DOHH2 (cell line): ENCODE data around the gene SLC22A6.

Source experiments
- H3F3A ChIP-seq: fragments of 200-600 bp; sonication (generic), shearing (Covaris generic); 2 replicates; pipeline ENCODE4 v1.6.0; 2016; ENCODE audit warnings: antibody characterized with exemption, mild to moderate bottlenecking; ENCODE audit not compliant: control insufficient read depth, insufficient read depth
- H3K27ac ChIP-seq: fragments of 200-600 bp; sonication (generic); 2 replicates; pipeline ENCODE4 v1.5.1; 2014; ENCODE audit warnings: low read depth, mild to moderate bottlenecking, low read length, moderate library complexity
- H3K27me3 ChIP-seq: fragments of 200-600 bp; sonication (generic); 2 replicates; pipeline ENCODE4 v1.6.1; 2014; ENCODE audit warnings: mild to moderate bottlenecking, low read length, mixed read lengths; ENCODE audit not compliant: control insufficient read depth
- H3K36me3 ChIP-seq: fragments of 200-600 bp; sonication (generic); 2 replicates; pipeline ENCODE4 v1.6.1; 2014; ENCODE audit warnings: mild to moderate bottlenecking, low read length, moderate library complexity, mixed read lengths; ENCODE audit not compliant: control insufficient read depth
- H3K4me1 ChIP-seq: fragments of 200-600 bp; sonication (generic); 2 replicates; pipeline ENCODE4 v1.6.1; 2014; ENCODE audit warnings: mild to moderate bottlenecking, low read length, mixed read lengths; ENCODE audit not compliant: control insufficient read depth
- H3K4me2 ChIP-seq: fragments of 200-600 bp; sonication (generic); 2 replicates; pipeline ENCODE4 v1.6.0; 2014; ENCODE audit warnings: mild to moderate bottlenecking, low read length, moderate library complexity
- H3K4me3 ChIP-seq: fragments of 200-600 bp; sonication (generic); 2 replicates; pipeline ENCODE4 v1.5.1; 2014; ENCODE audit warnings: mild to moderate bottlenecking, low read length, mixed read lengths
- H3K79me2 ChIP-seq: fragments of 200-600 bp; sonication (generic); 2 replicates; pipeline ENCODE4 v1.6.1; 2014; ENCODE audit warnings: mild to moderate bottlenecking, low read length, mixed read lengths; ENCODE audit not compliant: control insufficient read depth
- H3K9me2 ChIP-seq: fragments of 200-600 bp; sonication (generic); replicated peaks from 2 replicates; pipeline ENCODE4 v1.6.1; 2014; ENCODE audit warnings: mild to moderate bottlenecking, low read length, mixed read lengths; ENCODE audit not compliant: control insufficient read depth
- H3K9me3 ChIP-seq: fragments of 200-600 bp; sonication (generic); 2 replicates; pipeline ENCODE4 v1.6.1; 2014; ENCODE audit warnings: antibody characterized with exemption, low read length, mixed read lengths; ENCODE audit not compliant: control insufficient read depth, insufficient read depth
- H4K20me1 ChIP-seq: fragments of 200-600 bp; sonication (generic); 2 replicates; pipeline ENCODE4 v1.6.0; 2014; ENCODE audit warnings: low read depth, mild to moderate bottlenecking, antibody characterized with exemption, low read length, moderate library complexity; ENCODE audit not compliant: control insufficient read depth, insufficient read depth
- EZH2phosphoT487 ChIP-seq: fragments of 200-600 bp; sonication (generic); IDR thresholded peaks from 2 replicates; pipeline ENCODE4 v1.6.1; 2017; ENCODE audit warnings: borderline replicate concordance, mild to moderate bottlenecking, antibody characterized with exemption, low read length, moderate library complexity, mixed read lengths
- TF ChIP-seq, protein P1 (sequence below): fragments of 200-600 bp; sonication (generic); IDR thresholded peaks from one replicate; pipeline ENCODE4 v1.5.1; 2014; ENCODE audit warnings: antibody characterized with exemption, mild to moderate bottlenecking, low read depth, low read length; ENCODE audit not compliant: poor library complexity, severe bottlenecking

SLC22A6 gene

DNA sequence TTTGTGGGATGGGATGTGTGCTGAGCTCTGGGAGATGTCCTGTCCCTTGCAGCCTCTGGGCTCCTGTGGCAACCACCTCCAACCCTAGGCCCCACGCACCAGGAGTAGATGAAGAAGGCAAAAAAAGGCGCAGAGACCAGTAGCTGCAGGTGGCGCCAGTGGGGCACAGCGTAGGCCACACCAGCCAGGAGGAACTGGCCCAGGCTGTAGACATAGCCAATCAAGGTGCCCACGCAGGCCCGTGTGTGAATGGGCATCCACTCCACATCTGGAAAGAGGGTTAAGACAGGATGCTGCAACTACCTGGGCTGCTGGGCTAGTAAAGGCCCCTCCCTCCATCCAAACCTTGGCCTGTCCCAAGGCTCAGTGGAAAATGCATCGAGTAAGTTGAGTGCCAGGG, 3.0 kb downstream of the SLC22A6 start:
- no peaks in the 10 kb centered on the region for H3K9me3 ChIP-seq
- no peak for TF ChIP-seq EZH2phosphoT487
- TF ChIP-seq, protein P1, sequence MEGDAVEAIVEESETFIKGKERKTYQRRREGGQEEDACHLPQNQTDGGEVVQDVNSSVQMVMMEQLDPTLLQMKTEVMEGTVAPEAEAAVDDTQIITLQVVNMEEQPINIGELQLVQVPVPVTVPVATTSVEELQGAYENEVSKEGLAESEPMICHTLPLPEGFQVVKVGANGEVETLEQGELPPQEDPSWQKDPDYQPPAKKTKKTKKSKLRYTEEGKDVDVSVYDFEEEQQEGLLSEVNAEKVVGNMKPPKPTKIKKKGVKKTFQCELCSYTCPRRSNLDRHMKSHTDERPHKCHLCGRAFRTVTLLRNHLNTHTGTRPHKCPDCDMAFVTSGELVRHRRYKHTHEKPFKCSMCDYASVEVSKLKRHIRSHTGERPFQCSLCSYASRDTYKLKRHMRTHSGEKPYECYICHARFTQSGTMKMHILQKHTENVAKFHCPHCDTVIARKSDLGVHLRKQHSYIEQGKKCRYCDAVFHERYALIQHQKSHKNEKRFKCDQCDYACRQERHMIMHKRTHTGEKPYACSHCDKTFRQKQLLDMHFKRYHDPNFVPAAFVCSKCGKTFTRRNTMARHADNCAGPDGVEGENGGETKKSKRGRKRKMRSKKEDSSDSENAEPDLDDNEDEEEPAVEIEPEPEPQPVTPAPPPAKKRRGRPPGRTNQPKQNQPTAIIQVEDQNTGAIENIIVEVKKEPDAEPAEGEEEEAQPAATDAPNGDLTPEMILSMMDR = no peak
- no peaks in the 10 kb centered on the region for H3K9me2 ChIP-seq
- no peaks in the 10 kb centered on the region; the same call in 1 of the 2 replicates for H3K27me3 ChIP-seq
- no peaks in the 10 kb centered on the region for H4K20me1 ChIP-seq
- H3K4me3 ChIP-seq = no peak overlapping the region
- H3K4me2 ChIP-seq = no peak overlapping the region
- H3K4me1 ChIP-seq = no peaks in the 10 kb centered on the region
- H3K36me3 ChIP-seq = no peaks in the 10 kb centered on the region
- H3F3A ChIP-seq = no peaks in the 10 kb centered on the region
- H3K27ac ChIP-seq = no peak overlapping the region
- no peaks in the 10 kb centered on the region for H3K79me2 ChIP-seq

DNA sequence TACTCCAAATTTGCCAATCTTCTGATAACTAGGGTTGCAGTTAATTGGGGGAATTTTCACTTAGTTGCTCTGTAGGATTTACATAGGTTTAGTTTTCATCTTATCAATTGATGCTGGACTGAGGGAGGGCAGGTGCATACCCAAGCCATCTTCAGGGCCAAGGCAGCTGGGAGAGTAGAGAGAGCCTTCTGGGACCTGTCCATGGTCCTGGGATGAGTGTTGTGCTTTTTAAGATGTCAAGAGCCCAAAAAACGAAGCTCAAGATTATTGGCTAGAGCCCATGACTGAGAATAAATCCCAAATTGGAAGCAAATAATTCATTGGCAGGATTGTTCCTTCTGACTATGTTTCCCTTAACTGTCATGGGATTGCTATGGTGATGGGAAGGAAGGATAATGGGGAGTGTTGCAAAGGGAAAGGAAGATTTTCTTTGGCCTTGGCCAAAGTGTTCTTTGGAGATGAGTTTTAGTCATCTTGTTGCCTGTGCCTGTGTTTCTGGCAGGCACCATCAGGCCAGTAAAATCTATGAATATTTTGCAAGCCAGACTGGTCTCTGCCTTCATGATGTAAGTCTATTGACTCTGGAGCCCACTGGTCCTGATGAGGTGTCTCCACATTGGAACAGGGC, 4.5 kb downstream of the SLC22A6 start:
- Histone ChIP-seq H3K9me3 (no peaks in the 10 kb centered on the region), H3K36me3 (no peaks in the 10 kb centered on the region), H3K27ac (no peak overlapping the region), H3K4me3 (no peak overlapping the region), H3K79me2 (no peaks in the 10 kb centered on the region), H3F3A (no peaks in the 10 kb centered on the region), H3K4me2 (no peak overlapping the region), H4K20me1 (no peaks in the 10 kb centered on the region), H3K27me3 (no peaks in the 10 kb centered on the region; the same call in 1 of the 2 replicates), H3K4me1 (no peaks in the 10 kb centered on the region), H3K9me2 (no peaks in the 10 kb centered on the region)
- TF ChIP-seq, protein P1 = no peak
- no peak for TF ChIP-seq EZH2phosphoT487

DNA sequence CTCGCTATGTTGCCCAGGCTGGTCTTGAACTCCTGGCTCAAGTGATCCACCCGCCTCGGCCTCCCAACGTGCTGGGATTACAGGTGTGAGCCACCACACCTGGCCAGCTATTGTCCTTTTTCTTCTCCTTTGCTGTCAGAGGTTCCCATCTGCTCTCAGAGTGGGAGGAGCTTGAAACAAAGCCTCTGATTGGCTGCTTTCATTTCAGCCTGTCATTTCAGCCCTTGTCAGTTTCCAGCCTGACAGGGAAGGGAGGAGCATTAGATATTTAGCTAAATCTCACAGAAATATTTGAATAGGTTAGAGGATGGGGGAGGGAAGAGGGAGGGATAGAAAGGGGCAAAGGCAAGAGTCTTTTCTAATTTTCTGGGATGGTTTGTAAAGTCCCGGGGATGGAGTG, 8.7 kb downstream of the SLC22A6 start:
- Histone ChIP-seq H3F3A (no peaks in the 10 kb centered on the region), H3K27ac (no peak overlapping the region), H3K4me3 (no peak overlapping the region), H3K36me3 (no peaks in the 10 kb centered on the region), H3K79me2 (no peaks in the 10 kb centered on the region), H3K9me3 (no peaks in the 10 kb centered on the region), H3K9me2 (no peaks in the 10 kb centered on the region), H3K4me2 (no peak overlapping the region), H4K20me1 (no peaks in the 10 kb centered on the region), H3K27me3 (no peaks in the 10 kb centered on the region; the same call in 1 of the 2 replicates), H3K4me1 (no peaks in the 10 kb centered on the region)
- TF ChIP-seq, protein P1 = no peak
- TF ChIP-seq EZH2phosphoT487 = no peak
